H9 (cell line): ENCODE results near the gene ETV2. TPM values are rescaled to one million over a fixed set of nuclear protein-coding genes. Genes with fewer than 3 reads are reported as not detected.

ENCODE experiments used
- DNase-seq: peaks from one replicate; pipeline ENCODE4 v3.0.0-alpha.2; 2017
- H2AFZ ChIP-seq: one replicate; pipeline ENCODE4 v1.6.1; 2013; ENCODE audit warnings: mild to moderate bottlenecking, low read length, control low read depth, moderate library complexity
- H2AK5ac ChIP-seq: 2 replicates; pipeline ENCODE4 v1.6.1; 2013; ENCODE audit warnings: low read length, control low read depth, mixed read lengths; ENCODE audit not compliant: insufficient read length
- H2BK120ac ChIP-seq: one replicate; pipeline ENCODE4 v1.6.1; 2013; ENCODE audit warnings: low read depth, mild to moderate bottlenecking, low read length, control low read depth, inconsistent platforms; ENCODE audit not compliant: poor library complexity, severe bottlenecking
- H2BK12ac ChIP-seq: 2 replicates; pipeline ENCODE4 v1.6.1; 2013; ENCODE audit warnings: low read length, control low read depth, mixed read lengths, low read depth; ENCODE audit not compliant: insufficient read length
- H2BK15ac ChIP-seq: 2 replicates; pipeline ENCODE4 v1.6.1; 2013; ENCODE audit warnings: low read depth, low read length, control low read depth
- H2BK20ac ChIP-seq: one replicate; pipeline ENCODE4 v1.6.1; 2013; ENCODE audit warnings: low read depth, mild to moderate bottlenecking, low read length, control low read depth, inconsistent platforms; ENCODE audit not compliant: poor library complexity, severe bottlenecking
- H2BK5ac ChIP-seq: 2 replicates; pipeline ENCODE4 v1.6.1; 2013; ENCODE audit warnings: low read length, control low read depth, mixed read lengths; ENCODE audit not compliant: insufficient read length
- H3K14ac ChIP-seq: 2 replicates; pipeline ENCODE4 v1.6.1; 2013; ENCODE audit warnings: low read length, control low read depth; ENCODE audit not compliant: insufficient read depth
- H3K18ac ChIP-seq: 2 replicates; pipeline ENCODE4 v1.6.1; 2013; ENCODE audit warnings: low read depth, mild to moderate bottlenecking, mixed read lengths, low read length, control low read depth; ENCODE audit not compliant: insufficient read length
- H3K23ac ChIP-seq: 2 replicates; pipeline ENCODE4 v1.6.1; 2013; ENCODE audit warnings: low read length, control low read depth, mixed read lengths, low read depth; ENCODE audit not compliant: insufficient read length
- H3K23me2 ChIP-seq: 2 replicates; pipeline ENCODE4 v1.6.1; 2013; ENCODE audit warnings: low read depth, mild to moderate bottlenecking, mixed read lengths, low read length, control low read depth; ENCODE audit not compliant: insufficient read length, poor library complexity, severe bottlenecking
- H3K27ac ChIP-seq: 2 replicates; pipeline ENCODE4 v1.5.1; 2013; ENCODE audit warnings: low read length, control low read depth, mixed read lengths, low read depth; ENCODE audit not compliant: insufficient read length
- H3K27me3 ChIP-seq: 2 replicates; pipeline ENCODE4 v1.6.1; 2013; ENCODE audit warnings: low read length, control low read depth, inconsistent platforms; ENCODE audit not compliant: insufficient read depth
- H3K4ac ChIP-seq: 2 replicates; pipeline ENCODE4 v1.6.1; 2013; ENCODE audit warnings: low read depth, mild to moderate bottlenecking, control low read depth, inconsistent platforms, low read length, moderate library complexity
- H3K4me1 ChIP-seq: 2 replicates; pipeline ENCODE4 v1.6.1; 2013; ENCODE audit warnings: low read length, control low read depth, inconsistent platforms; ENCODE audit not compliant: insufficient read depth
- H3K4me2 ChIP-seq: 2 replicates; pipeline ENCODE4 v1.6.1; 2013; ENCODE audit warnings: low read length, control low read depth, mixed read lengths; ENCODE audit not compliant: insufficient read length, insufficient read depth
- H3K56ac ChIP-seq: 2 replicates; pipeline ENCODE4 v1.6.1; 2013; ENCODE audit warnings: low read depth, mild to moderate bottlenecking, mixed read lengths, low read length, control low read depth; ENCODE audit not compliant: insufficient read length
- H3K79me1 ChIP-seq: 2 replicates; pipeline ENCODE4 v1.6.1; 2013; ENCODE audit warnings: low read depth, mild to moderate bottlenecking, moderate library complexity, low read length, control low read depth, inconsistent platforms; ENCODE audit not compliant: insufficient read depth, poor library complexity, severe bottlenecking
- H3K79me2 ChIP-seq: 2 replicates; pipeline ENCODE4 v1.6.1; 2013; ENCODE audit warnings: low read length, control low read depth, inconsistent platforms; ENCODE audit not compliant: insufficient read depth
- H3K9ac ChIP-seq: 2 replicates; pipeline ENCODE4 v1.6.1; 2013; ENCODE audit warnings: low read length, control low read depth, mixed read lengths; ENCODE audit not compliant: insufficient read length; ENCODE audit errors: extremely low read depth
- H3K9me3 ChIP-seq: one replicate; pipeline ENCODE4 v1.6.1; 2013; ENCODE audit warnings: low read depth, low read length, inconsistent platforms; ENCODE audit not compliant: control insufficient read depth
- H3T11ph ChIP-seq: one replicate; pipeline ENCODE4 v1.6.1; 2013; ENCODE audit warnings: mild to moderate bottlenecking, low read length, control low read depth, inconsistent platforms
- H4K20me1 ChIP-seq: one replicate; pipeline ENCODE4 v1.6.1; 2013; ENCODE audit not compliant: control insufficient read depth, insufficient read length, insufficient read depth
- H4K5ac ChIP-seq: 2 replicates; pipeline ENCODE4 v1.6.1; 2013; ENCODE audit warnings: low read depth, mild to moderate bottlenecking, mixed read lengths, low read length, control low read depth; ENCODE audit not compliant: insufficient read length
- H4K8ac ChIP-seq: replicated peaks from 2 replicates; pipeline ENCODE4 v1.6.1; 2013; ENCODE audit warnings: low read length, control low read depth, mixed read lengths, low read depth; ENCODE audit not compliant: insufficient read length
- H4K91ac ChIP-seq: 2 replicates; pipeline ENCODE4 v1.6.1; 2013; ENCODE audit warnings: low read depth, mild to moderate bottlenecking, moderate library complexity, mixed read lengths, low read length, control low read depth; ENCODE audit not compliant: insufficient read length
- H3K27ac Mint-ChIP-seq, 3 experiments: 2 replicates in 2 of 3; 3 replicates in 1 of 3; pipeline ENCODE4 v1.8.0; 2020 to 2021; ENCODE audit warnings: mixed read lengths in 3 of 3, mild to moderate bottlenecking in 1 of 3, moderate library complexity in 1 of 3
- H3K27me3 Mint-ChIP-seq: 2 replicates; pipeline ENCODE4 v1.8.0; 2021; ENCODE audit warnings: low read depth, mild to moderate bottlenecking, moderate library complexity, mixed read lengths
- H3K36me3 Mint-ChIP-seq, 3 experiments: 2 replicates in 2 of 3; 3 replicates in 1 of 3; pipeline ENCODE4 v1.8.0; 2020 to 2021; ENCODE audit warnings: low read depth in 3 of 3, mixed read lengths in 3 of 3; ENCODE audit not compliant: insufficient read depth in 1 of 3
- H3K4me1 Mint-ChIP-seq, 2 experiments: 2 replicates each; pipeline ENCODE4 v1.8.0; 2020; ENCODE audit warnings: mixed read lengths in 2 of 2
- H3K4me3 Mint-ChIP-seq, 2 experiments: 2 replicates in 1 of 2; 3 replicates in 1 of 2; pipeline ENCODE4 v1.8.0; 2020 to 2021; ENCODE audit warnings: mild to moderate bottlenecking in 2 of 2, mixed read lengths in 2 of 2, moderate library complexity in 1 of 2
- H3K9me3 Mint-ChIP-seq, 2 experiments: 2 replicates in 1 of 2; 3 replicates in 1 of 2; pipeline ENCODE4 v1.8.0; 2020; ENCODE audit warnings: mild to moderate bottlenecking in 2 of 2, mixed read lengths in 2 of 2, moderate library complexity in 1 of 2
- WGBS: extraction: QIAGEN DNeasy Blood & Tissue Kit; methylation state at CpG from one replicate; pipeline ENCODE4 v1.1.7; 2013; ENCODE audit warnings: missing lambda C conversion rate, low lambda C conversion rate, mixed read lengths; ENCODE audit not compliant: insufficient read length; ENCODE audit errors: extremely low coverage; 5-methylcytosine and 5-hydroxymethylcytosine counted together
- total RNA-seq: library from RNA; stranded (reverse); gene quantifications from 2 replicates; pipeline ENCODE4 v1.2.1, GENCODE V29; 2021
- TF ChIP-seq, protein P1 (sequence below): fragments of 200-600 bp; sonication (generic); conservative IDR thresholded peaks from 3 replicates; pipeline ENCODE4 v1.8.0; 2021; ENCODE audit warnings: antibody characterized with exemption, mild to moderate bottlenecking

ETV2 gene
- total RNA-seq, 1 experiment from 2014 or later: 1.9 TPM

DNA sequence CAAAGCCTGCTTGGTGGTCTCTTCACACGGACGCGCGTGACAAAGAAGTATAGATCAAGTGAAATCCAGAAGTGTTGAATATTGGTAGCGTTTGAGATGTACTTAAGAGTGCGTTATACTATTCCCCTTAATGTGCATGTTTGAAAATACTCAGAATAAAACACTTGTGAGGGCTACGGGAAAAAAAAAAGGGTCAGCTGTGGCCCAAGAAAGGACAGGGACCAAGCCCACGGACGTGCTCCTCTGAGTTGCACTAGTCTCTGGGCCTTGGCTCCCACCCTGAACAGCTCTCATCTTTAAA, 13.3 kb upstream of the ETV2 start:
- Histone ChIP-seq H3K4me1 (peaks cover 2% of the 10 kb centered on the region; the same call in 1 of the 2 replicates), H3K23me2 (peaks cover 3% of the 10 kb centered on the region), H2BK20ac (no peak overlapping the region), H3K79me2 (no peaks in the 10 kb centered on the region; the same call in 1 of the 2 replicates), H3T11ph (no peak overlapping the region), H3K27ac (no peak overlapping the region), H3K18ac (no peak overlapping the region), H2AK5ac (no peak overlapping the region), H3K56ac (no peak overlapping the region), H4K91ac (no peak overlapping the region), H3K27me3 (no peaks in the 10 kb centered on the region), H4K5ac (no peak overlapping the region), H3K14ac (no peak overlapping the region; the same call in 1 of the 2 replicates), H3K9me3 (no peaks in the 10 kb centered on the region), H4K8ac (no peak overlapping the region), H2BK120ac (no peak overlapping the region), H4K20me1 (no peaks in the 10 kb centered on the region), H2BK12ac (no peak overlapping the region), H3K79me1 (no peaks in the 10 kb centered on the region), H2BK15ac (no peak overlapping the region), H3K23ac (no peak overlapping the region), H2BK5ac (no peak overlapping the region), H2AFZ (no peak overlapping the region), H3K4ac (no peak overlapping the region), H3K9ac (peak overlapping the region; percentile 43), H3K4me2 (peak overlapping the region; percentile 83)
- TF ChIP-seq, protein P1, sequence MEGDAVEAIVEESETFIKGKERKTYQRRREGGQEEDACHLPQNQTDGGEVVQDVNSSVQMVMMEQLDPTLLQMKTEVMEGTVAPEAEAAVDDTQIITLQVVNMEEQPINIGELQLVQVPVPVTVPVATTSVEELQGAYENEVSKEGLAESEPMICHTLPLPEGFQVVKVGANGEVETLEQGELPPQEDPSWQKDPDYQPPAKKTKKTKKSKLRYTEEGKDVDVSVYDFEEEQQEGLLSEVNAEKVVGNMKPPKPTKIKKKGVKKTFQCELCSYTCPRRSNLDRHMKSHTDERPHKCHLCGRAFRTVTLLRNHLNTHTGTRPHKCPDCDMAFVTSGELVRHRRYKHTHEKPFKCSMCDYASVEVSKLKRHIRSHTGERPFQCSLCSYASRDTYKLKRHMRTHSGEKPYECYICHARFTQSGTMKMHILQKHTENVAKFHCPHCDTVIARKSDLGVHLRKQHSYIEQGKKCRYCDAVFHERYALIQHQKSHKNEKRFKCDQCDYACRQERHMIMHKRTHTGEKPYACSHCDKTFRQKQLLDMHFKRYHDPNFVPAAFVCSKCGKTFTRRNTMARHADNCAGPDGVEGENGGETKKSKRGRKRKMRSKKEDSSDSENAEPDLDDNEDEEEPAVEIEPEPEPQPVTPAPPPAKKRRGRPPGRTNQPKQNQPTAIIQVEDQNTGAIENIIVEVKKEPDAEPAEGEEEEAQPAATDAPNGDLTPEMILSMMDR: no peak
- H3K4me1 Mint-ChIP-seq: peaks cover 5 to 8% of the 10 kb centered on the region in 2 experiments
- WGBS: no CpG with 5 or more reads among the region's 9 CpGs
- H3K27me3 Mint-ChIP-seq: peaks cover 2% of the 10 kb centered on the region; the same call in 1 of the 2 replicates
- no peaks in the 10 kb centered on the region for H3K9me3 Mint-ChIP-seq
- H3K36me3 Mint-ChIP-seq: peaks cover 18 to 32% (median 29%) of the 10 kb centered on the region in 3 experiments
- peak overlapping the region; percentile 81 to 98 (median 94); a peak in 5 of 7 replicates for H3K27ac Mint-ChIP-seq
- H3K4me3 Mint-ChIP-seq: peak overlapping the region; percentile 96
- no peak for DNase-seq
